Activated CD8-positive, alpha-beta memory T cell treated with anti-CD3 and anti-CD28 coated beads, Interleukin-2, amount 50 U/mL, for 1 hour (primary cell): ENCODE measurements around the gene UBE2O.

Experiments used
- DNase-seq: peaks from one replicate; pipeline ENCODE4 v3.0.0-alpha.2; 2020; ENCODE audit errors: extremely low read depth

The UBE2O gene

DNA sequence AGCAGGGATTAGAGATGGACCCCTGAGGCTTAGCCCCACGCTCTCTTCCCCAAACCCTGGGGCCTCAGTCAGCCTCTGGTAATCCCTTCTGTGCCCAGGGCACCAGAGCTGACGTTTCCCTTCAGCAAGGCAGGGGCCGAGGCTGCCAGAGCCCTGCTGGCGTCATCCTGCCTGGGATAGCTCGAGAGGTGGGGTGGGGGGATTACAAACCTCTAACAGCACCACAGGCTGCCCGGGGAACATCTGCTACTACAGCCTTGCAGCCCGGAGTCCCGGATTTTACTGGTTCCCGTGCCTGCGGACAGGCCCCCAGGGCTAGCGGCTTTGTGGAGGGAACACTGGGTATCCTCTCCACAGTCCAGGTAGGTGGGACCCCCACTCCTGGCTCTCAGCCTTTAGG, 14.4 kb upstream of the UBE2O start, which contains the start of gene AANAT:
TSS of gene AANAT (plus strand) at position 238 of the 400 bp plus-strand sequence. CDS start 1,144 bp downstream, outside the sequence.
- DNase-seq: no peak

DNA sequence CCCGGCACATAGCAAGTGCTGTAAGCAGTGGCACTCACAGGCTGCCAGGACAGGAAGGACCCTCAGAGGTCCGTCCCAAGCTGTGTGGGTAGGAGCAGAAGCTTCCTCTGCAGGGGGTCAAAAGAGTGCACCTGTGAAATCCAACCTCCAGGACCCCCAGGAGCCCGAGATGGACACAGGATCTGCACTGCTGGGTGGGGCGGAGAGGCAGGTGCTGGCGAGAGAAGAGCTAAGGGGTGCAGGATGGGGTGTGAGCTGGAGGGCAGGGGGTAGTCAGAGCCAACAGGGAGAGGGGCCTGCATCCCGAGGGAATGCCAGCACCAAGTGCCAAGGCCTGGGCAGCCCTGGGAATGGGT, 13.8 kb upstream of the UBE2O start:
- no peak for DNase-seq

DNA sequence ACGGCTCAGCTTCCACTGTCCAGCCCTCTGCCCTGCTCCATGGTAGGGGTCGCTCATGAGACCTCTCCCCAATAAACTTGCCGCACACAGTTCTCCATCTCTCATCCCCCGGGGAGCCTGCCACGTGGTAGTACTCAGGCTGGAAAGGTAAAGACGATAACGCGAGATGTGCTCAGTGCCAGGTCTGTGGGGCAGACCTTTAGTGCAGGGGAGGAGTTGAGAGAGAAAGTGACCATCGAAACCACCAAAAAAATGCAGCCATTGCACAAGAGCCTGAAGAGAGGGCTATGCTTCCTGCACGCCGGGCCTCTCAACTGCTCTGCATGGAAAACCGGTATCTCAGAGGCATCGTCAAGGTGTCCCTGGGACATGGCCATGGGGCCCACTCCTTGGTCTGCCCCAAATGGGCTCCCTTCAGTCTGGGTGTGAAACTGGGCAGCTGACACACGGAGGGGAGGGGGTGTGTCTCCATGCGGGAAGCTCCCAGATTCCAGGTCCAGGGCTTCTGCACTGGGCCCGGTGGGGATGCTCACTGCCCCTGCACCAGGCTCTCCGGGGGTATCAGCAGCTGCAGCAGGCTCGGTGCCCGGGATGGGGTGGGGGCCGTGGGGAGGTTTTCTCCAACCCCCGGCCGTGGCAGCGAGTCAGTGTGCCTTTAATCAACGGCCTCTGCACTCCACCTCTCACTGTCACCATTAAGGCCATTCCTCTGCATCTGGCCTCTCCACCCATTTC, 9.8 kb upstream of the UBE2O start:
- no peak for DNase-seq

GRCh38 chr17:76461765-76462555, 9.0 kb upstream of the UBE2O start:
- no peak for DNase-seq

- no peak for DNase-seq
Measured at GRCh38 chr17:76459674-76460073, 6.7 kb upstream of the UBE2O start.

GRCh38 chr17:76458580-76459490, 5.9 kb upstream of the UBE2O start:
- no peak for DNase-seq

DNA sequence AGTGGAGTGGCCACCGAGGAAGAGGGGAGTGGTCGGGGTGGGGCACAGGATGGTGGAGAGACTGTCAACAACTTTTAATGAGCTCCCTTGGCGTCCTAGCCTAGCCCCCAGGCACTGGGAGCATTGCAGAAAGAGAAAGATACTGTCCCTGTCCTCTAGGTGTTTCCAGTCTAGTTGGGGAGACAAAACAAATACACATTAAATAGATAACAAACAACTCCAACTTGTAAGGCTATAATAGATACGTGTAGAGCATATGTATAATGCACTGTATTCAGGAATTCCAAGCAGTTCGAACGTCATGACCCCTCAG, 435 bp upstream of the UBE2O start:
- DNase-seq: no peak

GRCh38 chr17:76452127-76452659, 759 bp downstream of the UBE2O start:
- DNase-seq: no peak

- no peak for DNase-seq
Measured at GRCh38 chr17:76451506-76451905, 1.4 kb downstream of the UBE2O start.

- DNase-seq: no peak
Measured at GRCh38 chr17:76449126-76449525, 3.8 kb downstream of the UBE2O start.

GRCh38 chr17:76447931-76448652, 4.9 kb downstream of the UBE2O start:
- no peak for DNase-seq

DNA sequence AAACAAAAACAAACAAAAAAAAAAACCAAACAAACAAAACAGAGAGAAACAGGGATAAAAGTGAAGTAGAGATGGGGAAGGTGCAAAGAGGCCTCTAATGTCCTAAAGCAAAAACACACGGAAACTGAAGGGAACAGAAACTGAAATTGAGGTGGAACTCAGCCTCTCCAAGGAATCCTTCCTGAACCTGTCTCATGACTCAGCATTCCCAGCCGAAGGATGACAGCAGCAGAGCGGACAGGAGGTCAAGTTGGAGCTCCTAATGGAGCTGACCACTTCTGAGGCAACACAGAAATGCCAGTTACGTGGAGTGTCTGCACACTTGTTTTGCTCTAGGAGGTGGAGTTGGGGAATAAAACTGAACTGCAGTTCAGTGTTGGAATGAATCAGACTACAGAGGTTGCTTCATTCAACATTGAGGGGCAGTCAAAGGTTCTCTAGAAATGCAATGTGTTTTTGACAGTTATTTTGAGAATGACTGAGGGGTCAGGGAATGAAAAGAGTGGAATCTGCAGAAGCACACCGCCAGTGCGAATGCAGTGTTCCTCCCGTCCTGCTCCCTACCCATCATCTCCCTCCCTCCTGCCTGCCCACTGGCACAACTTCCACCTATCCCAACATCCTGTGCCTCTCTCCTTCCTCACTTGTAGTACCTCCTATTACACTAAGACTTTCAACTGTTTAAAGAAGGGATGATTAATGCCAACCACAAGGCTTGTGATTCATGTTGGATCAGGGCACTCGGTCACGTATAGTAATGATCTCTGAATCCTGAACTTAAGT, 6.3 kb downstream of the UBE2O start:
- DNase-seq: no peak

GRCh38 chr17:76445697-76446448, 7.1 kb downstream of the UBE2O start:
- DNase-seq: no peak

GRCh38 chr17:76444518-76445311, 8.2 kb downstream of the UBE2O start:
- DNase-seq: no peak

DNA sequence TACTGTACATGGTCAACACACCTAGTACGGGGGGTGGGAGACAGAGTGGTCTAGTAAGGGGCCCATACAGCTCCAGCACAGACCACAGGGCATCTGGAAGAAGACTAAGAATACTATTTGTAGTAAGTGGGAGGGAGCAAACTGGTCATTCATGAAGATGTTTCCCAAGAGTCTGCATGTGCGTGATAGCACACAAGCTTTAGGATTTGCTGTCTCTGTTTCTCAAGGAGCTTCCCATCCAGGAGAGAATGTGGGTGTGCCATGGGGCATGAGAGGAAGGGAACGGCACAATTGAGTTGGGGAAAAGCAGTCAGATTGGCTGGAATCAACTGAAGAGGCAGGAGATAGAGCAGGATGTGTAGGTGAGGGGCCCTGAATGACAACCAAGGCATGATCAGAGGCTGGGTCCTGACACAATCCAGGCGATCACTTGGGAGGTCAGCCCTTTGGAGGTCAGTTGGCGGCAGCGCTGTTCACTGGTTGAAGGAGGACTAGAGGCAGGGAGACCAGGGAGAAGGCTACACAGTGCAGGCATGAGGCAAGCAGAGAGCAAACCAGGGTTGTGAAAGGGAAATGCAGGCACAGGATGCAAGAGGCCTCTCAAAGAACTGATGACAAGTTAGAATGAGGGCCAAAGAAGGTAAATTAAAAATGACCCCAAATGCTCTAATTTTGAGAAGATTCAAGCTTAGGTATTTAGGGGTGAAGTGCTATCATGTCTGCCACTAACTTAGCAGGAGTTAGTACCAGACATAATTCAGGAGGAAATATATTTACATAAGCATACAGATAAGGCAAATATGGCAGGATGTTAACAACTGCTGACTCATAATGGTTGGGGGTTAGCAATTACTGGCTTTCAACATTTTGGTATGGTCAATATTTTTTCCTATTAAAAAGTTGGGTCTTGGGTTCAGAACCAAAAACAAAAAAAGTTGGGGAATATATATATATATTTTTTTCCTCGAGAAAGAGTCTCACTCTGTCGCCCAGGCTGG, 10.3 kb downstream of the UBE2O start:
- DNase-seq: no peak

DNA sequence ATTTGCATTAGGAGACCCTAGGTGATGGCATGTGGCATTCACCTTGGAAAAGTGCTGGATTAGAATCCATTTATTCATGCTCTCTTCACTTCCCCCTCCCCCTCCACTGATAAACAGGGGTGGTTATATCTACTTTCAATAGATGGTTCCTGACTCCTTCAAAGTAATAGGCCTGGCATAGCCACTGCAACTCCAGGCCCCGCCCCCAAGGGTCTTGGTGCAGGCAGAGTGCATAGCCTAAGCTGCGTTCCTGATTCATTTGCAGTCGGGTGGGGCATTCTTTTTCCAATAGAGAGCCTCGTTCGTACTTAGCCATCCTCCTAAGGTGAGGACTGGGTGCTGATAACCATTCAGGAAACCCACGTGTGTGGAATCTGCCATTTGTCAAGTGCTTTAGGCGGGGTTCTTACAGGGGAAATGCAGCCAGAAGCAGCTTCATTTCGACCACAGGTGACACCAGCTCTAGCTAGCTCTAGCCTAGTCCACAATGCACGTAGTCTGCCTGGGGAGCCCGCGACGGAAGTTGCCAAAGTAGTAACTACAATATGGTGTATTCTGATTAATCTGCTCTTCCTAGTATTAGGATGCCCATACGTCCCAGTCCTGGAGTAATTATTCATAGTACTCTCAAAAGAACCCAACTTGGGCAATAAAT, 11.1 kb downstream of the UBE2O start:
- DNase-seq: no peak

GRCh38 chr17:76440751-76441362, 12.1 kb downstream of the UBE2O start:
- DNase-seq: no peak
